ENCODE results near the gene FADS2. TPM values are rescaled to one million over a fixed set of nuclear protein-coding genes. Genes with fewer than 3 reads are reported as not detected.
A peak's percentile ranks its signal among the peaks of the same experiment; 100 is the strongest.

Gene FADS2
- total RNA-seq, 4 donors from 2014 or later: 1.6 to 30.7 (median 12.0) TPM

- H3K9me3 ChIP-seq: no peaks in the 10 kb centered on the region
- H3K4me1 ChIP-seq: peaks cover 0 to 33% (median 4%) of the 10 kb centered on the region in 4 donors
- no peak overlapping the region for H3K4me3 ChIP-seq
- peak overlapping the region in 3 of 4 donors; percentile 49 to 73 (median 55) for H3K27ac ChIP-seq
- no peaks in the 10 kb centered on the region for H3K27me3 ChIP-seq
- TF ChIP-seq POLR2A (IDR thresholded peaks at IDR 0.05) (no peak), CTCF (IDR thresholded peaks at IDR 0.05) (no peak)
- peaks cover 0 to 7% (median 0%) of the 10 kb centered on the region in 3 donors for H3K36me3 ChIP-seq
- no peak for DNase-seq
These were observed 5.8 kb downstream of the FADS2 start for GRCh38 chr11:61833926-61834277.

GRCh38 chr11:61834278-61835048 is 6.4 kb downstream of the FADS2 start:
- peak in 1 of 3 donors; percentile 22 for DNase-seq

GRCh38 chr11:61836193-61836592 is 8.1 kb downstream of the FADS2 start:
- TF ChIP-seq POLR2A (IDR thresholded peaks at IDR 0.05) (no peak), CTCF (IDR thresholded peaks at IDR 0.05) (no peak)
- no peaks in the 10 kb centered on the region for H3K27me3 ChIP-seq
- H3K36me3 ChIP-seq: peaks cover 0 to 21% (median 0%) of the 10 kb centered on the region in 3 donors
- H3K9me3 ChIP-seq: no peaks in the 10 kb centered on the region
- no peak overlapping the region for H3K4me3 ChIP-seq
- H3K4me1 ChIP-seq: peaks cover 0 to 15% (median 3%) of the 10 kb centered on the region in 4 donors
- DNase-seq: no peak
- H3K27ac ChIP-seq: no peak overlapping the region

More at GRCh38 chr11:61834278-61835048, 6.4 kb downstream of the FADS2 start:
- Histone ChIP-seq H3K9me3 (no peaks in the 10 kb centered on the region), H3K27me3 (no peaks in the 10 kb centered on the region), H3K36me3 (peaks cover 0 to 9% (median 0%) of the 10 kb centered on the region in 3 donors), H3K27ac (peak overlapping the region; percentile 25 to 73 (median 52)), H3K4me1 (peaks cover 0 to 28% (median 3%) of the 10 kb centered on the region in 4 donors), H3K4me3 (no peak overlapping the region)
- TF ChIP-seq CTCF (IDR thresholded peaks at IDR 0.05) (no peak), POLR2A (IDR thresholded peaks at IDR 0.05) (no peak)

GRCh38 chr11:61837411-61838005 is 9.4 kb downstream of the FADS2 start:
- H3K9me3 ChIP-seq: no peaks in the 10 kb centered on the region
- H3K27ac ChIP-seq: no peak overlapping the region
- H3K4me3 ChIP-seq: no peak overlapping the region
- TF ChIP-seq POLR2A (IDR thresholded peaks at IDR 0.05): no peak
- TF ChIP-seq CTCF (IDR thresholded peaks at IDR 0.05): no peak
- peaks cover 0 to 15% (median 3%) of the 10 kb centered on the region in 4 donors for H3K4me1 ChIP-seq
- DNase-seq: no peak
- H3K27me3 ChIP-seq: no peaks in the 10 kb centered on the region
- H3K36me3 ChIP-seq: peaks cover 0 to 31% (median 0%) of the 10 kb centered on the region in 3 donors

GRCh38 chr11:61838501-61838900 is 10.4 kb downstream of the FADS2 start:
- Histone ChIP-seq H3K4me1 (peaks cover 0 to 15% (median 3%) of the 10 kb centered on the region in 4 donors), H3K27me3 (no peaks in the 10 kb centered on the region), H3K36me3 (peaks cover 0 to 34% (median 0%) of the 10 kb centered on the region in 3 donors), H3K27ac (no peak overlapping the region), H3K9me3 (no peaks in the 10 kb centered on the region), H3K4me3 (no peak overlapping the region)
- TF ChIP-seq POLR2A (IDR thresholded peaks at IDR 0.05) (no peak), CTCF (IDR thresholded peaks at IDR 0.05) (no peak)
- no peak for DNase-seq
